H1 (cell line): ENCODE measurements around the gene CHMP6. TPM values are rescaled to one million over a fixed set of nuclear protein-coding genes. Genes with fewer than 3 reads are reported as not detected.

Source experiments
- EP300 ChIP-seq, 2 experiments: IDR thresholded peaks; 1 replicate in 1 of 2; 2 replicates in 1 of 2; pipeline ENCODE4 v1.6.1; 2011 to 2012; ENCODE audit warnings: low read depth in 2 of 2, low read length in 2 of 2, mild to moderate bottlenecking in 2 of 2, borderline replicate concordance in 1 of 2, inconsistent platforms in 1 of 2, moderate library complexity in 1 of 2
- EZH2 ChIP-seq: fragments of 200-600 bp; sonication (generic); IDR thresholded peaks from 2 replicates; pipeline ENCODE4 v1.7.1; 2012; ENCODE audit warnings: low read depth, mild to moderate bottlenecking, moderate library complexity, low read length, inconsistent platforms; ENCODE audit not compliant: severe bottlenecking
- RBBP5 ChIP-seq: IDR thresholded peaks from 2 replicates; pipeline ENCODE4 v1.7.1; 2012; ENCODE audit warnings: low read depth, mild to moderate bottlenecking, inconsistent platforms, low read length, moderate library complexity, borderline replicate concordance
- RFX5 ChIP-seq: IDR thresholded peaks from 2 replicates; pipeline ENCODE4 v1.6.1; 2011; ENCODE audit warnings: low read depth, low read length, improper control_type of control experiment, borderline replicate concordance
- YY1 ChIP-seq: IDR thresholded peaks from 2 replicates; pipeline ENCODE4 v1.6.1; 2011; ENCODE audit warnings: low read depth, mild to moderate bottlenecking, low read length
- polyA plus RNA-seq, 7 experiments: library from polyadenylated mRNA; depleted of rRNA in 3 of 7; stranded (reverse) in 5 of 7; unstranded in 2 of 7; fragments of >200 nt in 5 of 7; fragments of 200-250 nt in 2 of 7; gene quantifications; 1 replicate in 5 of 7; 2 replicates in 1 of 7; 4 replicates in 1 of 7; pipeline versions ENCODE4 v1.2.1 to v1.2.3, GENCODE V29; 2011 to 2013; ENCODE audit warnings: missing spikeins in 2 of 7, mixed read lengths in 2 of 7
- total RNA-seq: library from RNA; stranded (reverse); fragmentation: NEBNext Ultra II Directional; extraction: Animal tissue kit (Norgen Biotek cat#: 25700); gene quantifications from 2 replicates; pipeline ENCODE4 v1.2.1, GENCODE V29; 2021
- TF ChIP-seq, protein P1 (sequence below): IDR thresholded peaks from 2 replicates; pipeline ENCODE4 v1.6.1; 2011; ENCODE audit warnings: low read length, improper control_type of control experiment

The CHMP6 gene
- total and polyA plus RNA-seq, 2 of the 8 experiments (the other 6 are each of a cell fraction or from before 2014, with no cell fraction given): 15.7 to 24.3 TPM

DNA sequence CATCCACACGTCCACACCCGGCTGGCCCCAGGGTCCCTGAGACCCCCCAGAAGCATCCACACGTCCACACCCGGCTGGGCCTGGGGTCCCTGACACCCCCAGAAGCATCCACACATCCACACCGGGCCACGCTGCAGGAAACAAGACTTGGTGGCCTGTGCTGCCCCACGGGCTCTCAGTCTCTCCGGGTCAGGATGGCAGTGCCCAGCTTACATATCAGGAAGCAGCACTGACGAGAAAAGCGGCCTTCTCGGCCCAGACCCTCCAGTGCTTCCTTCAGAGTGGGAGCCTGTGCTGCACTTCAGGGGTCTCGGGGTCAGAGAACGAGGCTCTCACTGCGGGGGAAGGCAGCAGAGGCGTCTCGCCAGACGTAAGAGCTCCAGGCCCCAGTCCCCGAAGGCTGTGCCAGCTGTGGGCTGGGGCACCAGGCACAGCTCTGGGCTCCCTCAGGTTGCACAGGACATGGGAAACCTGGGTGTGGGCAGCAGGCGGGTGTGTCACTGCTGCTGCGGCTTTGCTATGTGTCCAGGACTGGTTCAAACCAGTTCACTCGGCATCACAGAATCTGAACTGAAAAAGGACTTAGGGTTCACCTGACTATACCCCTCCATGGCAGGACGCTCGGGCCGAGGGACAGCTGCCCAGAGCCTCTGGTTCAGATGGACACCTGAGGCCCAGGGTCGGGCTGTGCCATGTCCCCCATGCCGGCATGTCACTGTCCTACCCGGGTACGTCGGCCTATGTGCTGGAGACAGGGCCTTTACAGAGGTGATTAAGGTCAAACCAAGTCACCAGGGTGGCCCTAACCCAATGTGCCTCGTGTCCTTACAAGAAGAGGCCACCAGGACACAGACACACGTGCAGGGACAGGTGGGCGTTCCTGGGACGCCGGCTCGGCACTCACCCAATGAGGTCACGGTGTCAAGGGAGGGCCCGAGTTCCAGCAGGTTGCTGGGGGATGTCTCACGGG lies 40.2 kb upstream of the CHMP6 start (continued):
- no peak for TF ChIP-seq RFX5
- no peak for TF ChIP-seq RBBP5
- no peak for TF ChIP-seq EZH2
- TF ChIP-seq, protein P1, sequence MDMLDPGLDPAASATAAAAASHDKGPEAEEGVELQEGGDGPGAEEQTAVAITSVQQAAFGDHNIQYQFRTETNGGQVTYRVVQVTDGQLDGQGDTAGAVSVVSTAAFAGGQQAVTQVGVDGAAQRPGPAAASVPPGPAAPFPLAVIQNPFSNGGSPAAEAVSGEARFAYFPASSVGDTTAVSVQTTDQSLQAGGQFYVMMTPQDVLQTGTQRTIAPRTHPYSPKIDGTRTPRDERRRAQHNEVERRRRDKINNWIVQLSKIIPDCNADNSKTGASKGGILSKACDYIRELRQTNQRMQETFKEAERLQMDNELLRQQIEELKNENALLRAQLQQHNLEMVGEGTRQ: no peak
- no peak for TF ChIP-seq EP300 (IDR thresholded peaks at IDR 0.05; ENCODE audit: borderline replicate concordance in 1 of 2, low read depth in 2 of 2, low read length in 2 of 2)
- TF ChIP-seq YY1: no peak
